HG03460 (cell line): ENCODE measurements around the gene TMEM37.

Experiments
- ATAC-seq: cut with Tn5 transposase; IDR thresholded peaks from one replicate; pipeline ENCODE4 v1.9.1; 2021; ENCODE audit not compliant: unreplicated experiment

Gene TMEM37

DNA sequence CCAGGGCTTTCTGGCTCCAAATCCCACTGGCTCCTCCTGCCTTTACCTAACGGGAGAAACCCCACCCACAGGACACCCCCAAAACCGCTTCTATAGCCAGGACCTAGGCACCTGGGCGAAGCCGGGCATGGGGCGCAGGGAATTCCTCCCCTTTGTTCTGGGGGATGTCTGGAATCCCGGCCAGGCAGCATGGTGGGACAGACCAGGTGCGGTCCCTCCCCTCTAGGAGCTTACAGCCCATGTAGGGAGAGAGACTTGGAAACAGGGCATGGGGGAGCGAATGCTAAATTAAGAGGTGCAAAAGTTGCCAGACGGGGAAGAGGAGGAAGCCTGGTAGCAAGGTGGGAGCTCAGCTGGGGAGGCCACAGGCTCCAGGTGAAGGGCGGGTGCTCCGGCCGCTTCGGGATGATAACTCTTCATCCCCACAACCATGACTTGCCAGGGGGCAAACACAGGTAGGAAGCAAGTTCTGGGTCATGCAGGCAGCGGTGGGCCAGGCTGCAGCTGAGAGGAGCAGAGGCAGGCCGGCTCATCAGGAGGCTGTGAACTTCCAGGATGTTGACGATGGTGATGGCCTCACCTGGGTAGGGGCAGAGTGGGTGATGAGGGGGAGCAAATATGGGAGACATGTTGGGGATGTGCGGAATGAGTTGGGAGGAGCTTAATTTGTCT lies 1.3 kb downstream of the TMEM37 start:
- no peak for ATAC-seq

DNA sequence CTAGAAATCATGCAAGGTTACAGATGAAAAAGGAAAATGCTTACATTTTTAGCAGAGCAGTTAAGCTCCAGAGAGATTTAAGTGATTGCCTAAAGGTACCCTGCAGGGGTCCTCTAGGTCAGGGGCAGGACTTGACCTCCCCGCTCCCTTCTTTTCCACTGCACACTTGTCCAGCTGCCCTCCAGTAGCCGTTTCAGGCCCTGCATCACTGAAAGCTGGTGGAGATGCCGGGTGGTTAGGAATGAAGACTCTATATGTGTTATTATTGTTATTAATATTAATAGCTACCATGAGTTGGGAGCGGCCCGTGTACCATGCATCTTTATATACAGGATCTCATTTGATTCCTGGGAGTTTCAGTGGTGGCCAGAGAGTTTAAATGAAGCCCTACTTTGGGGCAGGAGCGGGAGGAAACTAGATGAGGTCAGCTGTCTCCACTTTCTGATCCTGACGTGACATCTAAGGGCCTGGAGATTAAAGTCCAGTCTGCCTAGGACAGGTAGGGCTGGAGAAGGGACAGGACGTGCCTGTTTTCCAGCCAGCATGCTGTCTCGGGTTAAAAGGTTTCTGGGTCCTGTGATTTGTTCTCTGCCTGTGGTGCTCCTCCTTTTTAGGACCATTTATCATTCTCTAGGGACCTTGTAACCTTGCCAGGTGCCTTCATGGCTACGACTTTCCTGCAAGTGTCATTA lies 2.1 kb downstream of the TMEM37 start:
- no peak for ATAC-seq

DNA sequence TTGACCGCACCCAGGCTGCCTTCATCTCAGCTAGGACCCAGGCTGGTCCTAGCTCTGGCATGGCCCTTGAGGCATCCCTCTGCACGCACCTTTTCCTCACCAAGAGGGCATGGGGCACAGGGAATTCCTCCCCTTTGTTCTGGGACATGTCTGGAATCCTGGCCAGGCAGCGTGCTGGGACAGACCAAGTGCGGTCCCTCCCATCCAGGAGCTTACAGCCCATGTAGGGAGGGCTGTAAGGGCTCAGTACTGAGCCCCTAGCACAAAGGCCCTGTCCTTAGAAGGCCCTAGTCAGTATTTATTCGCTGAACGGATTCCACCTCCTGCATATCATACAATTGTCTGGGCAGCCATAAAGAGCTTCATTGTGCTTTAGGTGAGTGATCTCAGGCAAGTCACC lies 3.0 kb downstream of the TMEM37 start:
- ATAC-seq: no peak

DNA sequence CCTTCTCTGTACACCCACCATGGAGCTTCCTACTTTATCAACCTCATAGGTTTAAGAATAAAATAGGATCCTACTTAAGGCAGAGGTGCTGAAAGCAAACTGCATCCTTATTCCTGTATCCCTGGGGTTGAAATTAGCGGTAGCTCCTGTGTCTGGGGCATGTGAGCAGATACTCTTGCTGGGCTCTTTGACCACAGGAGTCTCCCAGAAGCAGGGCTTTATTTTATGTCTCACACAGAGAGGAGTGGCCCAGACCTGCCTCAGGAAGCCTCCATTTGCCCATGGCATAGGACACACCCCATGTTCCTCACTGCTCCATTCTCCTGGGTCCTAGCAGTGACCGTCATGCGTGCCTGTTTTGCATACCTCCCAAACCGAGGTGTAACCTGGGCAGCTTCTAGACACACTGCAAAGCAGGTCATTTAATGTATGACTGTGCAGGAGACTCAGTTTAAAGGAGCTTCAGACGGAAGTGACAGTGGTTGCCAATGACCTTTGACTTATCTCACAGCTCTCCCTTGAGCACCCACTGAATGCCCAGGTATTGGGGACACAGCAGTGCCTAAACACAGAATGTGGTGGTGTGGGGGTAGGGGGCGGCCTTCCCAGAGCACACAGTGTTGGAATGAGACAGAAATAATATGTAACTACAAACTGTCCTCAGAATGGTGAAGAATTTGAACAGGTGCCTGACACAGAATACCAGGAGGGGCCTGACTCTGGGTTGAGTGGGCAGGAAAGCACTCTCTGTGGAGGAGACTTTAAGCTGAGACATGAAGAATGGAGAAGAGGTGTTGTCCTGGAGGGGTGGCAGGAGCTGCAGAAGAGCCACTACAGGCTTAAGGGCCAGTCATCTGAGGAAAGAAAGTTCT lies 3.7 kb downstream of the TMEM37 start:
- no peak for ATAC-seq

DNA sequence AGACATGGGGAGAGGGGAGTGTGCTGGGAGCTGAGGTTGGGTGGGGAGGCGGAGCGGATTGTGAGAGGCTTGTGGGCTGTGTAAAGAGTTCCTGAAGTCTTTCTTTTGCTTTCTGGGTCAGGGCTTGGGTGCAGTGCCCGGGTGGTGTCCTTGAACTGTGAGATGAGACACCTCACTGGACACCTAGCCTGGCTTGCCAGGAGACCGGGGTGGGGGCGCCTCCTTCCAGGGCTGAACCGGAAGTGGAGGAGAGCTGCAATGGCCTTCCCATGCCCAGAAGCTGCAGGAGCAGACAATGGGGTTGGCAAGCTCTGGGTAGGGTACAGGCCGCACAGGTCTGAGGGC lies 4.3 kb downstream of the TMEM37 start:
- no peak for ATAC-seq

DNA sequence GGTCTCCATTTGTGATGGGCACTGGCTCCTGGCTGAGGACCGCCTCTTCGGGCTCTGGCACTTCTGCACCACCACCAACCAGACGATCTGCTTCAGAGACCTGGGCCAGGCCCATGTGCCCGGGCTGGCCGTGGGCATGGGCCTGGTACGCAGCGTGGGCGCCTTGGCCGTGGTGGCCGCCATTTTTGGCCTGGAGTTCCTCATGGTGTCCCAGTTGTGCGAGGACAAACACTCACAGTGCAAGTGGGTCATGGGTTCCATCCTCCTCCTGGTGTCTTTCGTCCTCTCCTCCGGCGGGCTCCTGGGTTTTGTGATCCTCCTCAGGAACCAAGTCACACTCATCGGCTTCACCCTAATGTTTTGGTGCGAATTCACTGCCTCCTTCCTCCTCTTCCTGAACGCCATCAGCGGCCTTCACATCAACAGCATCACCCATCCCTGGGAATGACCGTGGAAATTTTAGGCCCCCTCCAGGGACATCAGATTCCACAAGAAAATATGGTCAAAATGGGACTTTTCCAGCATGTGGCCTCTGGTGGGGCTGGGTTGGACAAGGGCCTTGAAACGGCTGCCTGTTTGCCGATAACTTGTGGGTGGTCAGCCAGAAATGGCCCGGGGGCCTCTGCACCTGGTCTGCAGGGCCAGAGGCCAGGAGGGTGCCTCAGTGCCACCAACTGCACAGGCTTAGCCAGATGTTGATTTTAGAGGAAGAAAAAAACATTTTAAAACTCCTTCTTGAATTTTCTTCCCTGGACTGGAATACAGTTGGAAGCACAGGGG lies 5.5 kb downstream of the TMEM37 start:
- ATAC-seq: no peak

DNA sequence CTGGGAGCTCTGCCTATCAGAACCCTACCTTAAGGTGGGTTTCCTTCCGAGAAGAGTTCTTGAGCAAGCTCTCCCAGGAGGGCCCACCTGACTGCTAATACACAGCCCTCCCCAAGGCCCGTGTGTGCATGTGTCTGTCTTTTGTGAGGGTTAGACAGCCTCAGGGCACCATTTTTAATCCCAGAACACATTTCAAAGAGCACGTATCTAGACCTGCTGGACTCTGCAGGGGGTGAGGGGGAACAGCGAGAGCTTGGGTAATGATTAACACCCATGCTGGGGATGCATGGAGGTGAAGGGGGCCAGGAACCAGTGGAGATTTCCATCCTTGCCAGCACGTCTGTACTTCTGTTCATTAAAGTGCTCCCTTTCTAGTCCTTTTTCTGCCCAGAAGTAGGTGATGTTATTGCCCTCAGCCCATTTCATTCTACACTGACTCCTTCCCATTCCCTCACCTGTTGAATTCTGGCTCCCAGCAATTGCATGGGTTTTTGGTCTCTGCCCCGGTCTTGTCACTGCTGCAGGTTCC lies 6.5 kb downstream of the TMEM37 start:
- ATAC-seq: no peak

DNA sequence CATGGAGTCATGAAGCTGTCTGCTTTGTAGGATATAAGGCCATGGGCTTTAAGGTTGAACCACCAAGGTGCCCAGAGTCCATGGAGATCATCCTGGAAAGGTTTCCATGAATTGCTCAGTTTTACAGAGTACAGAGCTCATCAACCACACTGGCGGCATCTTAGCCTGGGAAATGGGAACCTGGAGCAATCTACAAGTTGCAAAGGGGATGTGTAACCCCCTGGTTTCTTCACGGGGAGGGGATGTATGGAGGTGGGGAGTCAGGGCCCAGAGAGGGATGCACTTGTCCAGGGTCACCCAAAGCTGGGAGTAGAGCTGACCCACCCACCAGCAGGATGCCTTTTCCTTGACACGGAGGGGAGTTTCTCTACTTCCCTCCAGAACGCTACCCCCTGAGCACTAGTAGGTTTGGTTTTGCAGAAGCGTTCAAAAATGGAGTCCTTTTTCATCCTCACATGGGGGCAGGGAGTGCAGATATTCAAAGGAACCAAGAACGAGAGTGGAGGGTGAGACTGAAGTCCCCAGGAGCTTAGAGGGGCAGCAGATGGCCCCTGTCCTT lies 7.2 kb downstream of the TMEM37 start:
- no peak for ATAC-seq

DNA sequence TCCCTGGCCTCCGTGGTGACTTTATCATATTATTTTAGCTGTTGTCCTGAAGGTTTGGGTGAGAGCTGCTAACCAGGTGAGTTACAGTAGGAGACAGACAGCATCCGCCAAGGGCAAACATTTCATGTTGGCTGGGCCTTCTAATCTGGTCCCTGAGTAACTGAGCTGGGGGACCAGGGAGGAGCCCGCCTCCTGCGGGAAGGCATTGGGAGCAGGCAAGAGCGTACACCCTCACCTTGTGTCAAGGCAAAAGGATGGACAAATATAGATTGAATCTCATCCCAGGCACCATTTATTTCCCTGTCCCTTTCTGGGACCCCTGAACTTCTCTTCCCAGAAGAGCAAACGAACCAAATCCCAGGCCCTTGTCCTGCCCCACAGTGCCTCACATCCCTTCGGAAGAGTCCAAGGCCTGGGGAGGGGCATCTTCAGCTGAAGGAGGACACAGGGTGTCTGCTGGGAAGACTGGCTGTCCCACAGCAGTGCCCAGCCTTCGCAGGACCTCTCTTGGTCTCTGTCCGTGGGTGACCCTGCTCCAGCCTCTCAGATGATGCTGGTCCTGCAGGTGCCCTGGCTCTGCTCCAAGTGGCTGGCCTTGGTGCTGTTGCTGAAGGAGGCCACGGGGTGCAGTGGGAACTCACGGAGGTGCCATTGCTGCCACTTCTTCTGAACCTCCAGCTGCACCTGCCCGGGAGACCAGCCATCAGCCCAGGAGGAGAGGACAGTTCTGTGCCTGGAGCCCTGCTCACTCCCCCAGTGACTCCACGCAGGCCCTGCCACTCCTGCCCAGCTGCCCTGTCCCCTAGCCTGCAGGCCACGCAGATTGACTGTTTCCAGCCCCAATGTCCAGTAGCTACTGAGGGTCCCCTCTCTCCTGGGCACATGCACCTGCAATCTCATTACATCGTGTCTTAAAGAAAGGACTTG lies 8.2 kb downstream of the TMEM37 start:
- ATAC-seq: no peak

DNA sequence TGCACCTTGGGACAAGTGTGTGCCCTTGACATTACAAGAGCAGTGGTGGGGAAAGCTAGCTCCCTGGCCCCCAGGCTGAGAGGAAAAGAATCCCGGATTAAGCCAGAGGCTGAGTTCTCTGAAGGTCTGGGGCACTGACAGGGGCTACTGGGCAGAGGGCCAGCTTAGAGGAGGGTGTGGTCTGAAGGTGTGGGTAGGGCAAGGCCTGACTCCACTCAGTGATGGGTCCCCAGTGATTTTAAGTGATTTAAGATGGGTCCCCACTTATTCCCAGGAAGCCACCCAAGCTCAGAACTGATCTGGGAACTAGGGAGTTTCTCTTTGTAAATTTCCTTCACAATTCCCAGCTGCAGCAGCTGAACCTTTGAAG lies 8.8 kb downstream of the TMEM37 start:
- no peak for ATAC-seq

DNA sequence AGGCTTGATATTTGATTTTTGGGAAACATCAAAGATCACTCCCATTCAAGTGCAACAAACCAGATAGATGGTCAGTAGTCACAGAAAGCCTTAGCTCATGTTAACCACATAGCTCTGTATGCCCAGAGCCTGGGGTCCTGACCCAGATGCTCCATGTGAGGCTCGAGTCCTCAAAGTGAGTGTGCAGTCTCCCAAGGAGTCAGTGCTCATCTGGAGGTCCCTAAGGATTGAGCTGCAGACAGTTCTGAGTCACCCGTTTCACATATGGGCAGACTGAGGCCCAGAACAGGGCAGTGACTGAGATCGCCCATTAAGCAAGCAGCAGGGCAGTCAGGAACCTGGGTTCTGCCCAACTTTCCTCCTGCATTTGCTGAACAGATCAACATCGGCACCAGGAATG lies 9.2 kb downstream of the TMEM37 start:
- ATAC-seq: no peak

DNA sequence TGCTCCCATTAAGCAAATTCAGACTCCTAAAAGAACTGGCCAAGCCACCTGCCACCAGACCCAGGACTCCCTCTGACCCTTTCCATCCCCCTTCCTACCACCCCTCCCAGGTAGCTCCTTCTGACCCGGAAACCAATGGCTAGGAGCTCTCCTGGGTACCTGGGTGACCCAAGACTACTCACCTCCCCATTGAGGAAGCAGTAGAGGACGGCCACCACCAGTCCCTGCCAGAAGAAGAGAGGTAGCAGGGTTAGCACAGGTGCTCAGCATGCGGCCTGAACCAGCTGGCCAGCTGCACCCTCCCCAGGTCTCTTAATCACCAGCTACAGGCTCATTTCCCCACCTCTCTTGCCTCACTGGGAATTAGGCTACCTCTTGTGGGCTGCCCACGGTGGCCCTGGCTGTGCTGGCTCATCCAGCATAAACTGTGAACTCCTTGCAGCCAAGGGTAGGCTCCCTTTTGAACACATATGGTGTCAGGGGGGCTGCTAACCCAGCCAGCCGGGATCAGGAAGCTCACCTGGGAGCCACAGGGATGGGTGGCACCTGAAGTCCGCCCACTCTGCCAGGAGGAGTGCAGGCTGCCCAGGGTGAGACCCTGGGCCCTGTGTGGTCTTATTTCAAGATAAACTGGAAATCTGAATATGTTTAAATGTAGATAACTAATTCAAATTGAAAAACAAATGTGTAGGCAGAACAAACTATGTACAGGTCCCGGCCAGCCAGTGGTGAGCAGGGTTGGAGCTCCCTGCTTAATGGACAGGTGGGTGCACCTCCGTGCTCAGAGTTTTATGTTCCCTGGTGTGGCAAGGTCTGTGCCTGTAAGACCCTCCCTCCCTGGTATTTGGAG lies 9.9 kb downstream of the TMEM37 start:
- no peak for ATAC-seq

DNA sequence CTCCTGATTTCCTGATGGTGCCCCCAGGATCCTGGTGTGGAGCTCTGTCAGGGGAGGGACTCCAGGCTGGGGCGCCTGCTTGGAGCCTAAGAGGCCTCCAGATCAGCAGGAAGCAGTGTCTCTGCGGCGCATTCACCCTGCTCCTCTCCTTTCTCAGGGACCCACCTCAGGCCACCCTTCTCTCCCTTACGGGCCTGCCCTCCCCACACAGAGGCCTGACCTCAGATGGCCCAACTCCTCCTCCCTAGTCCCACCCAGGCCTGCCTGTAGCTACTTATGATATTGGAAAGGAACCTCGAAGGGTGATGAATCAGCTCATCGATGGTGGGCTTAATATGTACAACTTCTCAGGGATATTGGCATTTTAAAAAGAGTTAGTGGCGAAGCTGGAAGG lies 10.6 kb downstream of the TMEM37 start:
- ATAC-seq: no peak

DNA sequence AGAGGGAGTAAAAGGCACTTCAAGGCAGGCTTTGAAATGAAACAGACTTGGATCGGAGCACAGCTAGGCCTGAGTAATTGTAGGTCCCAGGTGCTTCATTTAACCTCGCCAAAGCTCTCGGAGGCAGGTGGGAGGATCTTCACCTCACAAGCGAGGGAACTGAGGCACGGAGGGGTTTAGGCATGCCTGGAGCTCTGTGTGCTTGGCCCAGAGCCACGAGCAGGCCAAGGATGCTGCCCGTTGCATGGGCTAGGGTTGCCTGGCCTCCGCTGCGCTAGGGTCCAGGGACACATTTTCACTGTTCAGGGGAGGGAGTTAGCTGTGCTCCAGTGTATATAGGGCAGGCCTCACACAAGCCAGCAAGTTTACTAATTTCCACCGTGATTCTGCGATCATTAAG lies 11.2 kb downstream of the TMEM37 start:
- ATAC-seq: no peak

DNA sequence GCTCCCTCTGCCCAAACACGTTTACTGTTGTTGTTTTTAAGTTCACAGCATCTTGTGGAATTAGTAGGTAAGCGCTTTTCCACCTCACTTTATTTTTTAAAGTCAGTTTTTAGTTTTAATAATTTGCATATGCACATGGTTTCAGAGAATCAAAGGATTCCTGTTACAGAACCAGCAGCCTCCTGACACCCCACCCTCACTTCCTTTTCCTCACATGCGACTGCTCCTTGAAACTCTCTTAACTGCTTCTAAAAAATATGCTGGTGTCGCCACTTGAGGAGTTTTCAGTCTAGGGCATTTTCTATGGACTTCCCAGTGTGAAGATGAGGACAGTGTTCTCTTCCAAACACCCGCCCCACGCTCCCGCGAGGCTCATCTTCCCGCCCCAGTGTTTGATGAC lies 14.4 kb downstream of the TMEM37 start:
- no peak for ATAC-seq

DNA sequence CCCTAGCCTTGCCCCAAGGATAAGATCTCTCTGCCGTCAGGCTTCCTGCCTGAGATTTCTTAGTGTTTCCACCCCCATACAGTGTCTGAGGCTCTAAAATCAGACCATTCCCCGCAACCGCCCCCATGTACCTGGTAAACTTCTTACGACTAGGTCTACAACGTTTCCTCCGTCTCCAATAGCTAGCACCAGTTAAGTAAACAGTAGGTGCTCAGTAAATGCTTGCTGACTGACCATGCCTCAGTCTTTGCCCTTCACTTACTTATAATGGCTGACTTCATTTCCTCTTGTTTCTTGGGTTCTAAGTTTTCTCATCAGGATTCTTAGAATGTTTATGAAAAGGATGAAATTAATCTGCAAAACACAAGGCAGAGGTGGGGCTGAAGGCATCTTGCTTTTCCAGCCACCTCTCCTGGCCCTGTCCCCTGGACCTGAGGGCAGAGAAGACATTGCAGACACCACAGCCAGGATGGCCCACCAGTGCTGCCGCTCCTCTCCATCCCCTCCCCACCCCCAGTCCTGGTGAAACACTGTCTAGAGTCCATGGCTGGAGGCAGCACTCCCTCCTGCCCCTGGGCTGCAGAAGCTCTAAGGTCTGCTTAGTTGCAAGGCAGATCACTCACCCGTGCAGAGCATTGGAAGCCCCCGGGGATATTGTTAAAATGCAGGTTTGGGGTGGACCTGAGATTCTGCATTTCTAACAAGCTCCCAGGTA lies 16.9 kb downstream of the TMEM37 start:
- ATAC-seq: no peak

DNA sequence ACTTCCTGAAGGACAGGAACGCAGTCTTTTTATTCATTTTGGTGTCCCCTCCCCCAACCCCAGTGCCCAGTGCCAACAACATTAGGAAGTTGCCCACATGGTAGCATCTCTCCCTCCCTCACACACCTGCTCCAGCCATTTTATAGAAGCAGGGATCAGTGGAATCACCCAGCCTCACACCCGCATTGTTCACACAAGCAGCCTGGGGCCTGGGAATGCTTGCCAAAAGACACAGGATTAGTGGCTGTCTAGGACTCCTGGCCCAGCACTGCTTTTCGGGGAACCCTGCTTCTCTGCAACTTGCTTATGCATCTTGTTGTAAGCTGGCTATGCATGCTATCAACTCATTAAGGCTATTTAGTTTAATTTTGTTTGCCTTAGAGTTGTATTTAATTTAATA lies 17.9 kb downstream of the TMEM37 start:
- no peak for ATAC-seq

DNA sequence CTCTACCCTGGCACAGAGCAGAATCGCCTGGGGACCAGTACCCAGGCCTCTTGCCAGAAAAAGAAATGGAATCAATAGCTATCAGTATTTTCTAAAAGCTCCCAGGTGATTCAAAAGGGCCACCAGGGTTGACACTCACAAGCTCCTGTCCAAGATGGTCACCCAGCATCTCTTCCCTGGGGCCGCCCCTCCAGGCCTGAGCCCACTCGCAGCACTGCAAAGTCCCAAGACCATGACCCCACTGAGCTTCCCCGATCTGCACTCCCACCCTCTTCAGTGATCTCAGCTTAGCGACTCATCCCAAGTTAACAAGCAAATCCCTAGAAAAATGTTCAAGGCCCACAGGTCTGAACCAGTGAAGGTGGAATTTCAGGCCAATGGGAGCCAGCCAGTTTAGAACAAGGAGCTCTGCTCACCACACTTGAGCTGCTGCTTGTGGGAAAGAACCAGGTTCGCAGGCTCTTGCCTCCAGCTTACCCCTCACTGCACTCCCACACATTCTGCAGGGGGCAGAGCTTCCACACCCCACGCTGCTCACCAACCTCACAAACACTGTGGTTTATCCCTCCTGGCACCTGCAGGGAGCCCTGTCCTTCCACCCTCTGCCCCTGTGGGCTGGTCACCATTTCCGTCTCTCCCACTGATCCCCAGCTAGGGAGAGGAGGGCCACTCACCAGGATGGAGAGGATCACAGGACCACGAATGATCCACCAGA lies 19.8 kb downstream of the TMEM37 start:
- ATAC-seq: no peak
